Measurements from ENCODE around the gene S100G.

GRCh38 chrX:16702700-16703599 is 53.0 kb downstream of the S100G start:
- TF ChIP-seq POLR2A (IDR thresholded peaks at IDR 0.05) (no peak), CTCF (IDR thresholded peaks at IDR 0.05) (no peak)
